Activated T-helper 9 cell treated with anti-CD3 and anti-CD28 coated beads, Interleukin-2, amount 50 U/mL, for 16 hours (primary cell): ENCODE results near the gene HABP4.

Experiments used
- DNase-seq: peaks from one replicate; pipeline ENCODE4 v3.0.0-alpha.2; 2020; ENCODE audit warnings: low read depth

HABP4 gene

GRCh38 chr9:96436063-96436455, 13.9 kb upstream of the HABP4 start:
- no peak for DNase-seq

DNA sequence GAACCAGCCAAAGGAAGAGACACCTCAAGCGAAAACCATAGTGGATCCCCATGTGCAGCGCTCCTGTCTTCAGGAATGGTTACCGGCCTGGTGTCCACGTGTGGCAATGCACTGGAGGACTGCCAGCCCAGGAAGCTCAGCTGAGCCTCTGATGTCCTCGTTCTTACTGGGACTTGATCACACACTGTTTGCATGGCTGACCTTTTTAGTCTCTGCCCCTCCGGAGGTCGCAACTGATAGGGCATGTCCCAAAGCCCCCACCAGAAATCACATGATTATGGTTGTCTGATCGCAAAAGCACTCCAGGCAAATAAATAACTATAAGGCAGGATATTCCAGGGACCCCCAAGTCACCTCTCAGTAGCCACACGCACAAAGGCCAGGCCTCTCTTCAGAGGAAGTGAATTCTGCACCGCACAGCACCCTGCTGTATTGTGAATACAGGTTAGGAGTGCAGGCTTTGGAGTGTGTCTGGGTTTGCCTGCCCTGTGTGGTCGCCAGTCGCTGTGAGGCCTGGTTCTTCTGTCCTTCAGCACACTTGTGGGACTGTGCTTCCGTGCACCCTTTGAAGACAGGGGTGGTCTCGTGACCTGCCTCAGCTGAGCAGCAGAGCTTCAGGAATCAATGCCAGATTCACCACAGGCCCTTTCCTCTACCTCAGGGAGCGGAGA, 13.4 kb upstream of the HABP4 start:
- DNase-seq, result no peak

DNA sequence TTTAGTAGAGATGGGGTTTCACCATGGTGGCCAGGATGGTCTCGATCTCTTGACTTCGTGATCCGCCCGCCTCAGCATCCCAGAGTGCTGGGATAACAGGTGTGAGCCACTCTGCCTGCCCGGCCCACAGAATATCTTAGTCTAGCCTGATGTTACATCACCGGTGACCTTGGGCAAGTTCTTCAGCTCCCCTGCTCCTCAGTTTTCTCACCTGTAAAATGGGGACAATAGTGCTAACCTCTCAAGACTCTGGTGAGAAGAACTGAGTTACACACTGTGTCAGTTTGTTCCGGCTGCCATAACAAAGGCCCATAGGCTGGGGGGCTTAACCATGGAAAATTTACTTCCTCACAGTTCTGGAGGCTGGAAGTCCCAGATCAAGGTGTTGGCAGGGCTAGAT, 12.5 kb upstream of the HABP4 start:
- no peak for DNase-seq

DNA sequence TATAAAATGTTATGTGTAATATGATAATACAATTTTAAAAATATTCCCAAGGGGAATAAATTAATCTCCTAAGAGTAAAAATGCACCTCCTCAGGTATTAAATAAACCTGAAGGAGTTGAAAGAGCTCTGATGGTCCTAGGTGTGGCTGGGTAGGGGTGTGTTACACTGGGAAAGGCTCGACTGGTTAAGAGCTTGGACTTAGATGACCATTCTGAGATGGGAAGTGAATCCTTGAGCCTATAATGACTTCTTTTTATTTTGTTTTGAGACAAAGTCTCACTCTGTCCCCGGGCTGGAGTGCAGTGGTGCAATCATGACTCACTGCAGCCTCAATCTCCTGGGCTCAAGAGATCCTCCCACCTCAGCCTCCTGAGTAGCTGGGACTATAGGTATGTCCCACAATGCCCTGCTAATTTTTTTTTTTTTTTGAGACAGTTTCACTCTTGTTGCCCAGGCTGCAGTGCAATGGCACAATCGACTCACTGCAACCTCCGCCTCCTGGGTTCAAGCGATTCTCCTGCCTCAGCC, 9.2 kb upstream of the HABP4 start:
- no peak for DNase-seq

DNA sequence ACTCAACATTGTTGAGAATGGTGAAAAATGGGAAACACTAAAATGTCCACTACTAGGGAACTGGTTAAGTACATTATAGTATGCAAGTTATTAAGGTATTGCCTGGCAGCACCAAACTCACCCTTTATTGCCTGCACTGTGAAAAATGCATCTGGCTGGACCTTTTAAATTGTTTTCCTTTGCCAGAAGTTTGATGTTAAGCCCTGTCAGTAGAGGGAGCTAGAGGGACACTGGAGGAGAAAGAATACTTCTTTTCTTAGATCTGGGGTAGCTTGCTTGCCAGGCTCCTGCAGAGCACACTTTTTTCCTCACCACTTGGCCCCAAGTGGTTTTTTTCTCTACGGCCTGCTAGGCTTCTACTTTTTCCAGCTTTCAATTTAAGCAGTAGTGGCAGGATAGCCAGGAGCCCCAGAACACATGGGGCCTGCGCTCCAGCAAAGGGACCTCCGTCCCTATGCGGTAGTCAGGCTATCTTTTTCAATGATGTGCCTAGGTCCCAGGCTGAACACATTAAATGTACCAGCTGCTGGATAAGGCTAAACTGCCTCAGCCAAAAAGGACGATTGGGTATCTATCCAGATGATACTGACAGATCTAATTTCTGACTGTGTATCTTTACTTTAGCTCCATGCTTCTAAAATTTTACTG, 8.0 kb upstream of the HABP4 start:
- DNase-seq, result no peak

DNA sequence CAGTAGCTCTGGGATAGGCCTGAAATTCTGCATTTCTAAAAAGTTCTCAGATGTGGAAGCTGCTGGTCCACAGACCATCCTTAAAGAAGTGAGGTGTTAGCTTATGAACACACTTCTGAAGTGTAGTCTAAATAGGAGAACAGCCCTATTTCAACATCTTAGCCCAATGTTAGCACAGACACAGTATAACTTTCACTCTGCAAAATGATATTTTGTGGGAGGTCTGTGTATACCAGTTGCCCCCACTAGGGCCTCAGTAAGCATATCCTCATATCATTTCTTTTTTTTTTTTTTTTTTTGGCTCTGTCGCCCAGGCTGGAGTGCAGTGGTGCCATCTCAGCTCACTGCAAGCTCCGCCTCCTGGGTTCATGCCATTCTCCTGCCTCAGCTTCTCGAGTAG, 7.5 kb upstream of the HABP4 start:
- DNase-seq, result no peak

DNA sequence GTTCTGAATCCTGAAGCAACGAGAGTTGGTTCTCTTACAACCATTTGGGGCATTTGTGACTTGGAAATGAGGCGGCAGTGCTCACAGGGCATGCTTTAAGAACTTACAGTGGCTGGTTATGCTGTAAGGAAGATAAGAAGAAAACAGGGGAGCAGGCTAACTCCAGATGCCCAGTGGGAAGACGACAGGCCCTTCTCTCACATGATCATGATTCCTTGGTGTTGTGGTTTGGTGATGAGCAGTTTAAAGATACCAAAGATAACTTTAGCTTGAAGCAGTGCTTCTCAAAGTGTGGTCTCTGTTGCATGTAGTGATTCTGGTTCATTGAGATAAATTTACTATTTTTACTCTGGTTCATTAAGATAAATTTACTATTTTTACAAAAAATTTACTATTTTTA, 2.6 kb upstream of the HABP4 start:
- no peak for DNase-seq

GRCh38 chr9:96448546-96449170, 1.3 kb upstream of the HABP4 start:
- no peak for DNase-seq

DNA sequence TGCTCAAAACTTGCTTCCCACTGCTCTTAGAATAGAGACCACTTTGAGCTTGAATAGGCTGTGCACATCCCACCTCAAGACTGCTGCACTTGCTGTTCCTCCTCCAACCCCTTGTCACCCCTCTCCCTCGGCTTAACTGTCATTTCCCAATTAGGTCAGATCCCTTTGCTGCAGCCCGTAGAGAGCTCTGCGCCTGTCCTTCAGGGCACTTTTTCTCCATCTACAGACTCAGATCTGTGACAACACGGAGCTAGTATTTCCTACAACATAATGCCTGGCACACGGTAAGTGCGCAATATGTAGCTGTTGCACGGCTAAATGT, 485 bp upstream of the HABP4 start:
- no peak for DNase-seq

GRCh38 chr9:96450613-96451528, 902 bp downstream of the HABP4 start:
- peak; percentile 3 for DNase-seq

DNA sequence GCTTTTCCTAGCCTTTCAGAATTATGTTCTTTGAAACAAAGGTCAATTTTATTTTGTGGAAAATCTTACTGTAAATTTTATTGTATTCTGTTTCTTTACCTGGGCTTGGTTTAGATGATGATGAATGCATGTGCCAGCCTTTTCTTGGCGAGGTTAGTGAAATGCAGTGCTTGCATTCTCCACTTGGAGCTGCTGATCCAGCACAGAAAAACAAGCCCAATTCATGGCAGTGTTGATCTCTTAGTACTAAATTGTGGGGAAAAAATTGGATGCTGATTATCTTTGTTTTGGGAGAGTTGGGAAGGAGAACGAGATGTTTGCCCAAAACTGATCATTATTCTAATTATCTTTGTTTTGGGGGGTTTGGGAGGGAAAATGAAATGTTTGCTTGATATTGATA, 3.7 kb downstream of the HABP4 start:
- DNase-seq, result no peak

GRCh38 chr9:96457266-96457665, 7.3 kb downstream of the HABP4 start:
- no peak for DNase-seq

DNA sequence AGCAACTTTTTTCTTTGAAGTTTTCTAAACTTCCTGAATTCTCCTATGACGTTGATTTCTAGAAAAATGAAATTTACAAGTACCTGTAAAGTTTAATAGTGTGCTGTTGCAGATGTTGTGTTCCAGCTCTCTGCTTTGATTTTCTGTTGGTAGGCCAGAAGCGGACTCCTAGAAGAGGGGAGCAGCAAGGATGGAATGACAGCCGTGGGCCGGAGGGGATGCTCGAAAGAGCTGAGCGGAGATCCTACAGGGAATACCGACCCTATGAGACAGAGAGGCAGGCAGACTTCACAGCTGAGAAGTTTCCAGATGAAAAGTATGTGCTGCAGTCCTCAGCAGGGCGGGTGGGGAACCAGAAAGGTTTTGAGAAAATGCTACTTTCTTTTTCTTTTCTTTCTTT, 8.3 kb downstream of the HABP4 start:
- no peak for DNase-seq

DNA sequence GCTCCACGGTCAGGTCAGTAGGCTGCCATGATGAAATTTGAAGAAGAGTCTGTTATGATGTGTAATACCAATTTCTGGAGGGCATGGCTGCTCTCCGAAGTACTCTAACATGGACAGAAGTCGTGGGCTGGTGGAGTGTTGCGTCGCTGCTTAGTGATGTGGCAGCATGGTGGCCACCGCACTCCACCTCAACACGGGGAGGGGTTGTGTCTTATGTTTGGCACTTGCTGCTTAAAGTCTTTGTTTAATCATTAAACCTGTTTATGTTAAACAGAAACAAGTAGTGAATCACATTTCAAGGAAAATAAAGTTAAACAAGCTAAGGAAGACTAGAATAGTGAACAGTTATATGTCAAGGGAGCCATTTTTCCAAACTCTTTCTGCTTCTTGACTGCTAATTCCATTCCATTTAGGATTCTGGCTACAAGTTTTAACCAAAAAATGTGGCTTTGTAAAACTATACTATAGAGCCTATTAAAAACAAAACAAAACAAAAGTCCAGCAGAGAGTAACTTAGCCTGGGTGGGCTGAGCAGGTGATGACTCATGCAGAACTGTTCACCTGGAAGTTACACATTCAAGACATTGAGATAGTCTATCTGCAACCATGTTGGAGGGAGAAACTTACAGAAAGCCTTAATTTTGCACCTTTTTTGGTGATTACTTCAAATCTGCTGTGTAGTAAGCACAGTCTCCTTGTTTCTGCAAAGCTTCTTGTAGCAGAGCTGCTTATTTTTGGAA, 9.5 kb downstream of the HABP4 start:
- DNase-seq, result no peak

DNA sequence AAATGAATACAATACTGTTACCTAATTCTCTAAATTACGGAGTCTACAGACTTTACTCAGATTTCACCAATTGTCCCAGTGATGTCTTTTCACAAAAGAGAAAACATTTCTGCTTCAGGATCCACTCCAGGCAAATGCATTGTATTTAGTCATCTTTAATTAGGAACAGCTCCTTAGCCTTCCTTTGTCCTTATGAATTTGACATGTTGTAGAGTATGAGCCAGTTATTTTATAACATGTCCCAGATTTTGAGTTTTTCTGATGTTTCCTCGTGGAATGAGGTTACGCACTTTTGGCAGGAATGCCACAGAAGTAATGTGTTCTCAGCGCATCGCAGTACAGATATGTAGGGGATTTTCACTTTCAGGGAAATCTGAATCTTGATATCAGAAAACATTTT, 10.5 kb downstream of the HABP4 start:
- no peak for DNase-seq

DNA sequence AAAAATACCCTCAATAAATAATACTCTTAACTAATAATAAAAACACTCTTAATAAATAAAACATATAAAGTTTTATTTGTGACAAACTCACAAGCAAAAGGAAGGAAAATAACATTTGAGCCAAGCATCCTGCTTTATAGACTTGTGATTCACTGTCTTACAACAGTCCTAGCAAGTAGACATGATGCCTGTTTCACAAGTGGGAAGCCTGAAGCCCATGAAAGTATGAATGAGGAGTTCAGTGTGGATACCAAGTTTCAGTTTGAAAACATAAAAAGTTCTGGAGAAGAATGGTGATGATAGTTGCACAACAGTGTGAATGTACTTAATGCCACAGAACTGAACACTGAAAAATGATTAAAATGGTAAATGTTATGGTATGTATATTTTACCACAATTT, 10.9 kb downstream of the HABP4 start:
- no peak for DNase-seq

DNA sequence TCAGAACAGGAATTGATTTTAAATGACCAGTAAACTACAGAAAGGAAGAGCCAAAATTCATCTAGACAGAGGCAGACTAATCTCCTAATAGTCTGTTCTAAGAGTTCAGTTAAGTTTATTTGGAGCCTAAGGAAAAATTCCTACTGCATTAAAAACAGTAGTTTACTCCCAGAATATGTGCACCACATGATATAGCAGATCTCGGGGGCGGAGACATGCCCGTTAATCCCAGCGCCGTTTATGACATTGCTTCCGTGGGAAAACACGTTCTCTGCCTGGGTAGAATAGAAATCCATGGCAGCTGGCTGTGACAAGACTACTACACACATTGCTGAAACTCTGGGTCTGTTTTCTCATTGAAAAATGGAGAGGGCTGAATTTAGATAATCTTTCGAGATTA, 11.4 kb downstream of the HABP4 start:
- no peak for DNase-seq

DNA sequence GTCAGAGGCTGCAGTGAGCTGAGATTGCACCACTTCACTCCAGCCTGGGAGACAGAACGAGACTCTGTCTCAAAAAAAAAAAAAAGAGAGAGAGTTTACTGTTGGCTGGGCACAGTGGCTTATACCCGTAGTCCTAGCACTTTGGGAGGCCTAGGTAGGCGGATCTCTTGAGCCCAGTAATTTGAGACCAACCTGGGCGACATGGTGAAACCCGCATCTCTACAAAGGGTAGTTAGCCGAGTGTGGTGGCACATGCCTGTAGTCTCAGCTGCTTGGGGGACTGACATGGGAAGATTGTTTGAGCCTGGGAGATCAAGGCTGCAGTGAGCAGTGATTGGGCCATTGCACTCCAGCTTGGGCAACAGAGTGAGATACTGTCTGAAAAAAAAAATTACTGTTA, 12.6 kb downstream of the HABP4 start:
- no peak for DNase-seq

- no peak for DNase-seq
These were observed 14.5 kb downstream of the HABP4 start for GRCh38 chr9:96464426-96464825.

- DNase-seq, result no peak
These were observed 17.8 kb downstream of the HABP4 start for GRCh38 chr9:96467784-96468183.

DNA sequence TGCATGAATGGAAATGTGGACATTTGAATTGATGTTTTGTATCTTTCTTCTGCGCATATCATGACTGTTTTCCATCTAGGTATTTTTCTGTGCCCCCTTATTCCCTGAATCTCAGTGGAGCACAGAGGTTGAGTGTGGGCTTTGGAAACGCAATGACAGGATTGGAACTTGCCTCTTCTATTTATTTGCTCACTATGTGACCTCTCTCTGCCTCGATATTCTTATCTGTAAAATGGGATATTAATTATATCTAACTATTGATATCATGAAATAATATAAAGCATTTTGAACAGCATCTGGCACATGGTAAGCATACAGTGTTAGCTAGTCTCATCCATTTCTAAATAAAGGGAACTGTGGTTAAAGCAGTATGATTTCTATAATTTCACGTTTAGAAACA, 26.0 kb downstream of the HABP4 start:
- DNase-seq, result no peak

- DNase-seq, result no peak
These were observed 26.6 kb downstream of the HABP4 start for GRCh38 chr9:96476591-96476990.
